Urinary bladder (tissue), 2 donors: Measurements from ENCODE around the gene NGRN. TPM values are rescaled to one million over a fixed set of nuclear protein-coding genes. Genes with fewer than 3 reads are reported as not detected.

Source experiments
- polyA plus RNA-seq: library from polyadenylated mRNA; stranded (reverse); fragments of 200-250 nt; gene quantifications from one replicate; pipeline ENCODE4 v1.2.3, GENCODE V29; 2013
- small RNA-seq: library from RNA; depleted of rRNA; stranded (forward); fragments of <200 nt; gene quantifications from one replicate; pipeline ENCODE3, GENCODE V24; 2014
- total RNA-seq: library from RNA; depleted of rRNA; stranded (reverse); fragments of >200 nt; gene quantifications from one replicate; pipeline ENCODE4 v1.2.3, GENCODE V29; 2014
- donor health status: healthy.

NGRN gene
- total and polyA plus RNA-seq, 2 donors = 72.2 to 104 TPM

Small RNA genes within 50 kb of the gene (small RNA-seq; reads per million reads assigned to genes)
- not detected for gene AC091167.3
- not detected for gene RN7SL736P

Other genes with a start within 250 kb of the NGRN start
- gene IDH2, start 163.2 kb upstream of the NGRN start, total RNA-seq = 85.0 TPM
- 105 TPM for gene IDH2, start 163.2 kb upstream of the NGRN start, polyA plus RNA-seq
- gene SEMA4B, start 64.3 kb upstream of the NGRN start, total RNA-seq = 39.3 TPM
- gene SEMA4B, start 64.3 kb upstream of the NGRN start, polyA plus RNA-seq = 60.8 TPM
- gene CIB1, start 31.7 kb upstream of the NGRN start, total RNA-seq = 17.9 TPM
- gene CIB1, start 31.7 kb upstream of the NGRN start, polyA plus RNA-seq = 84.7 TPM
- 6.6 TPM for gene GDPGP1, start 31.5 kb upstream of the NGRN start, total RNA-seq
- 3.6 TPM for gene GDPGP1, start 31.5 kb upstream of the NGRN start, polyA plus RNA-seq
- not detected for gene TTLL13, start 16.1 kb upstream of the NGRN start, total RNA-seq
- gene TTLL13, start 16.1 kb upstream of the NGRN start, polyA plus RNA-seq = 0.05 TPM
- 3.3 TPM for gene ZNF774, start 86.6 kb downstream of the NGRN start, total RNA-seq
- 1.1 TPM for gene ZNF774, start 86.6 kb downstream of the NGRN start, polyA plus RNA-seq
- gene IQGAP1, start 122.6 kb downstream of the NGRN start, total RNA-seq = 257 TPM
- 147 TPM for gene IQGAP1, start 122.6 kb downstream of the NGRN start, polyA plus RNA-seq